Activated CD8-positive, alpha-beta memory T cell treated with anti-CD3 and anti-CD28 coated beads for 48 hours (primary cell): ENCODE results near the gene PDLIM7.

Experiments used
- DNase-seq, 3 experiments: peaks; one replicate each; pipeline ENCODE4 v3.0.0-alpha.2; 2020; ENCODE audit warnings: low read depth in 2 of 3, low spot score in 2 of 3

The PDLIM7 gene

GRCh38 chr5:177458912-177459350 is 38.5 kb downstream of the PDLIM7 start:
- no peak for DNase-seq

GRCh38 chr5:177457852-177458681 is 39.3 kb downstream of the PDLIM7 start:
- no peak for DNase-seq

GRCh38 chr5:177456976-177457851 is 40.2 kb downstream of the PDLIM7 start:
- DNase-seq = no peak

- DNase-seq = no peak
Observed at GRCh38 chr5:177456591-177456964, 40.8 kb downstream of the PDLIM7 start.

GRCh38 chr5:177455661-177456590 is 41.5 kb downstream of the PDLIM7 start:
- DNase-seq = peak; percentile 91 to 99 (median 98)

- DNase-seq = peak; percentile 88 to 94 (median 88)
Observed at GRCh38 chr5:177455036-177455660, 42.3 kb downstream of the PDLIM7 start.

GRCh38 chr5:177454397-177455035 is 42.9 kb downstream of the PDLIM7 start:
- DNase-seq = peak; percentile 91 to 99 (median 98)

GRCh38 chr5:177453852-177454396 is 43.5 kb downstream of the PDLIM7 start:
- no peak for DNase-seq

GRCh38 chr5:177452688-177453638 is 44.4 kb downstream of the PDLIM7 start:
- no peak for DNase-seq

GRCh38 chr5:177450667-177451424 is 46.6 kb downstream of the PDLIM7 start:
- DNase-seq = no peak

GRCh38 chr5:177449140-177450061 is 48.0 kb downstream of the PDLIM7 start:
- DNase-seq = no peak

- DNase-seq = no peak
Observed at GRCh38 chr5:177448244-177448950, 49.0 kb downstream of the PDLIM7 start.

GRCh38 chr5:177447611-177448243 is 49.7 kb downstream of the PDLIM7 start:
- DNase-seq = no peak

- DNase-seq = no peak
Observed at GRCh38 chr5:177447066-177447610, 50.3 kb downstream of the PDLIM7 start.
